Ovary (tissue), 9 donors: ENCODE results near the gene ARHGEF28. TPM values are rescaled to one million over a fixed set of nuclear protein-coding genes. Genes with fewer than 3 reads are reported as not detected.
A peak's percentile ranks its signal among the peaks of the same experiment; 100 is the strongest.

Source experiments
- DNase-seq, 5 donors: peaks; one replicate each; pipeline ENCODE4 v3.0.0-alpha.2; 2019 to 2020
- H3K27ac ChIP-seq, 2 donors: fragments of 200-600 bp; one replicate each; pipeline versions ENCODE4 v1.5.1 to v1.8.0; 2019 to 2022
- H3K27me3 ChIP-seq: fragments of 200-600 bp; one replicate; pipeline ENCODE4 v1.8.0; 2022
- H3K36me3 ChIP-seq: fragments of 200-600 bp; sonication (generic); one replicate; pipeline ENCODE4 v1.5.1; 2019
- H3K4me1 ChIP-seq: one replicate; pipeline ENCODE4 v1.8.1; 2013; ENCODE audit warnings: mild to moderate bottlenecking, moderate library complexity; ENCODE audit not compliant: insufficient read depth
- H3K4me3 ChIP-seq: fragments of 200-600 bp; sonication (generic); one replicate; pipeline ENCODE4 v1.5.1; 2017
- H3K9me3 ChIP-seq, 2 donors: fragments of 200-600 bp in 1 of 2; sonication (generic) in 1 of 2; one replicate each; pipeline versions ENCODE4 v1.5.1 to v1.8.1; 2013 to 2019; ENCODE audit warnings: mild to moderate bottlenecking in 1 of 2, moderate library complexity in 1 of 2
- CTCF ChIP-seq, 3 donors: fragments of 450-650 bp in 2 of 3; fragments of 200-600 bp in 1 of 3; IDR thresholded peaks; one replicate each; pipeline versions ENCODE4 v1.5.1 to v1.8.0; 2016 to 2022; ENCODE audit warnings: antibody characterized with exemption in 3 of 3, mild to moderate bottlenecking in 1 of 3
- EP300 ChIP-seq: sonication (generic); formaldehyde crosslinking; IDR thresholded peaks from one replicate; pipeline ENCODE4 v1.6.1; 2017; ENCODE audit warnings: antibody characterized with exemption
- POLR2A ChIP-seq: fragments of 450-650 bp; IDR thresholded peaks from one replicate; pipeline ENCODE4 v1.6.1; 2017; ENCODE audit warnings: antibody characterized with exemption, mild to moderate bottlenecking, moderate library complexity
- WGBS, 3 donors: extraction: QIAGEN DNeasy Blood & Tissue Kit in 1 of 3; methylation state at CpG; one replicate each; pipeline versions ENCODE4 v1.1.5 to v1.1.7; 2013 to 2017; 5-methylcytosine and 5-hydroxymethylcytosine counted together
- intact Hi-C, 4 donors: fragments of 100-400 bp; cut with DNase I; formaldehyde crosslinking; loops; one replicate each; pipeline versions ENCODE4 v1.11.0 to v1.15.1; 2022 to 2023
- polyA plus RNA-seq, 2 donors: library from polyadenylated mRNA; stranded (reverse); fragments of 200-250 nt in 1 of 2; fragments of 350-450 nt in 1 of 2; fragmentation: Illumina TruSeq in 1 of 2; extraction: RNeasy Lipid Tissue Mini Kit (QIAGEN cat#74804) in 1 of 2; gene quantifications; one replicate each; pipeline ENCODE4 v1.2.3, GENCODE V29; 2013 to 2014
- total RNA-seq, 7 donors: library from RNA; depleted of rRNA in 2 of 7; stranded (reverse); fragments of >200 nt in 2 of 7; fragmentation: NEBNext Ultra II Directional in 3 of 7; extraction: Animal tissue kit (Norgen Biotek cat#: 25700) in 3 of 7; gene quantifications; one replicate each; pipeline versions ENCODE4 v1.1.0 to v1.2.4, GENCODE V29; 2016 to 2023
- donor health status: DM: no; HTN: no; CAD: no; lungs with moderate emphysema.
- donor health status: DM: no; HTN: no; CAD: no.
- donor health status: Bipolar disorder and iron deficiency.
- donor health status: DM: yes; HTN: yes; CAD: no.
- donor health status: DM: no; HTN: no; CAD: no.
- donor health status: DM: yes; HTN: yes; CAD: no.

The ARHGEF28 gene
- total and polyA plus RNA-seq, 9 donors, result 21.5 to 75.6 (median 35.0) TPM

- Histone ChIP-seq H3K36me3 (no peaks in the 10 kb centered on the region), H3K9me3 (no peaks in the 10 kb centered on the region), H3K4me3 (no peak overlapping the region), H3K4me1 (peaks cover 17% of the 10 kb centered on the region), H3K27me3 (no peaks in the 10 kb centered on the region), H3K27ac (peak overlapping the region in 1 of 2 donors; percentile 76)
- intact Hi-C loops, result no loop called here
- DNase-seq, result no peak
- WGBS, 3 donors, result 53 to 70% (median 54%) methylated on average over 7 of the region's 7 CpGs
- no peak for TF ChIP-seq EP300
- no peak for TF ChIP-seq POLR2A
These were observed 125.4 kb downstream of the ARHGEF28 start for GRCh38 chr5:73751254-73751914.

GRCh38 chr5:73754254-73754653, 128.3 kb downstream of the ARHGEF28 start:
- no peaks in the 10 kb centered on the region for H3K27me3 ChIP-seq
- WGBS, 3 donors, result 91 to 95% (median 94%) methylated on average over 4 of the region's 4 CpGs
- H3K36me3 ChIP-seq, result no peaks in the 10 kb centered on the region
- H3K27ac ChIP-seq, result no peak overlapping the region
- peaks cover 17% of the 10 kb centered on the region for H3K4me1 ChIP-seq
- TF ChIP-seq EP300 (no peak), CTCF (IDR thresholded peaks at IDR 0.05) (no peak), POLR2A (no peak)
- H3K9me3 ChIP-seq, result no peaks in the 10 kb centered on the region
- intact Hi-C loops, result no loop called here
- no peak for DNase-seq
- no peak overlapping the region for H3K4me3 ChIP-seq

GRCh38 chr5:73757416-73757815, 131.4 kb downstream of the ARHGEF28 start:
- 82 to 97% (median 93%) methylated on average over 1 of the region's 1 CpG for WGBS, 3 donors
- no peak overlapping the region for H3K27ac ChIP-seq
- TF ChIP-seq EP300, result no peak
- no peak for TF ChIP-seq POLR2A
- TF ChIP-seq CTCF (IDR thresholded peaks at IDR 0.05), result no peak
- H3K4me1 ChIP-seq, result peaks cover 6% of the 10 kb centered on the region
- H3K27me3 ChIP-seq, result no peaks in the 10 kb centered on the region
- H3K9me3 ChIP-seq, result no peaks in the 10 kb centered on the region
- H3K36me3 ChIP-seq, result no peaks in the 10 kb centered on the region
- no peak overlapping the region for H3K4me3 ChIP-seq
- DNase-seq, result no peak
- intact Hi-C loops, result no loop called here

GRCh38 chr5:73759771-73760170, 133.8 kb downstream of the ARHGEF28 start:
- 13 to 39% (median 14%) methylated on average over 1 of the region's 1 CpG for WGBS, 3 donors
- intact Hi-C loops, result no loop called here
- no peak overlapping the region for H3K4me3 ChIP-seq
- no peak for DNase-seq
- TF ChIP-seq POLR2A, result no peak
- H3K9me3 ChIP-seq, result no peaks in the 10 kb centered on the region
- peaks cover 4% of the 10 kb centered on the region for H3K4me1 ChIP-seq
- H3K27ac ChIP-seq, result peak overlapping the region in 1 of 2 donors; percentile 62
- H3K27me3 ChIP-seq, result no peaks in the 10 kb centered on the region
- no peaks in the 10 kb centered on the region for H3K36me3 ChIP-seq

GRCh38 chr5:73763300-73764032, 137.5 kb downstream of the ARHGEF28 start:
- WGBS, 3 donors, result 93 to 95% (median 94%) methylated on average over 7 of the region's 7 CpGs
- no peak overlapping the region for H3K27ac ChIP-seq
- TF ChIP-seq EP300 (no peak), POLR2A (no peak), CTCF (IDR thresholded peaks at IDR 0.05) (no peak)
- no peak overlapping the region for H3K4me3 ChIP-seq
- no peaks in the 10 kb centered on the region for H3K9me3 ChIP-seq
- peaks cover 4% of the 10 kb centered on the region for H3K4me1 ChIP-seq
- intact Hi-C loops, result no loop called here
- H3K36me3 ChIP-seq, result no peaks in the 10 kb centered on the region
- H3K27me3 ChIP-seq, result no peaks in the 10 kb centered on the region
- no peak for DNase-seq
